IPS DF 6.9 (cell line): ENCODE data around the gene CREG2.
A peak's percentile ranks its signal among the peaks of the same experiment; 100 is the strongest.

Source experiments
- DNase-seq: peaks from one replicate; pipeline ENCODE4 v3.0.0-alpha.2; 2013; ENCODE audit warnings: low read depth, low spot score
- H3K27ac ChIP-seq: one replicate; pipeline ENCODE4 v1.5.1; 2013; ENCODE audit warnings: low read length, control low read depth
- H3K27me3 ChIP-seq: 2 replicates; pipeline ENCODE4 v1.6.1; 2013; ENCODE audit warnings: mild to moderate bottlenecking, low read length; ENCODE audit not compliant: control insufficient read depth, insufficient read depth
- H3K36me3 ChIP-seq: 2 replicates; pipeline ENCODE4 v1.6.1; 2013; ENCODE audit warnings: low read length; ENCODE audit not compliant: control insufficient read depth, insufficient read depth
- H3K4me1 ChIP-seq: 2 replicates; pipeline ENCODE4 v1.6.1; 2013; ENCODE audit warnings: low read length; ENCODE audit not compliant: control insufficient read depth, insufficient read depth
- H3K4me3 ChIP-seq: 2 replicates; pipeline ENCODE4 v1.5.1; 2013; ENCODE audit warnings: mild to moderate bottlenecking, low read length
- H3K9me3 ChIP-seq: 2 replicates; pipeline ENCODE4 v1.6.1; 2013; ENCODE audit warnings: low read length, inconsistent platforms; ENCODE audit not compliant: control insufficient read depth, insufficient read depth
- WGBS: extraction: QIAGEN DNeasy Blood & Tissue Kit; methylation state at CpG from one replicate; pipeline ENCODE4 v1.1.7; 2013; ENCODE audit warnings: mixed read lengths, missing lambda C conversion rate; ENCODE audit not compliant: insufficient read length, insufficient coverage; 5-methylcytosine and 5-hydroxymethylcytosine counted together

Gene CREG2, protein sequence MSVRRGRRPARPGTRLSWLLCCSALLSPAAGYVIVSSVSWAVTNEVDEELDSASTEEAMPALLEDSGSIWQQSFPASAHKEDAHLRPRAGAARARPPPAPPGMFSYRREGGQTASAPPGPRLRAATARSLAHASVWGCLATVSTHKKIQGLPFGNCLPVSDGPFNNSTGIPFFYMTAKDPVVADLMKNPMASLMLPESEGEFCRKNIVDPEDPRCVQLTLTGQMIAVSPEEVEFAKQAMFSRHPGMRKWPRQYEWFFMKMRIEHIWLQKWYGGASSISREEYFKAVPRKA

DNA sequence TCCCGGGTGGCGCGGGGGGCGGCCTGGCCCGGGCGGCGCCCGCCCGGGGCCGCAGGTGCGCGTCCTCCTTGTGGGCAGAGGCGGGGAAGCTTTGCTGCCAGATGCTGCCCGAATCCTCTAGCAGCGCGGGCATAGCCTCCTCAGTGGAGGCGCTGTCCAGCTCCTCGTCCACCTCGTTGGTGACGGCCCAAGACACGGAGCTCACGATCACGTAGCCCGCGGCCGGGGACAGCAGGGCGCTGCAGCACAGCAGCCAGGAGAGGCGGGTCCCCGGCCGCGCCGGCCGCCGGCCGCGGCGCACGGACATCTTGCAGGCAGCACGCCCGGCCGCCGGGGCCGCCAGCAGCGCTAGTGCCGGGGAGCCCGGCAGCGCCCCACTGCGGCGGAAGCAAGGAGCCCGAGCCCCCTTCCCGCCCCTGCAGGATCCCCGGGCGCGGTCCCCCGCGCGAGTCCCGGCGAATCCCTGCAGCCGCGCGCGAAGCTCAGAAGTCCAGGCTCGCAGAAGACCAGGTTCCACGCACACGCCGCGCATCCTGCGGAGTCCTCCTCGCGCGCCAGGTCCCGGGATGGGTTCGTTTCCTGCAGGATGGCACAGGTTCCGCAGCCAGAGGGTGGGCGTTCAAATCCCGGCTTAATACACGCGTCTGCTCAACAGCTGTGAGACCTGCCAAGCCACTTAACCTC lies at the start of gene CREG2:
Gene CREG2, minus strand, starts transcription at position 353 of the 684 bp plus-strand sequence. Its CDS starts 46 bp downstream, at position 307.
- Histone ChIP-seq H3K4me3 (peak within 1 kb of the TSS; percentile 87; the same call in 1 of the 2 replicates), H3K4me1 (no peaks in the 10 kb centered on the region; the same call in 1 of the 2 replicates), H3K9me3 (no peaks in the 10 kb centered on the region), H3K36me3 (no peaks in the 10 kb centered on the region; the same call in 1 of the 2 replicates), H3K27me3 (peaks cover 10% of the 10 kb centered on the region; the same call in 1 of the 2 replicates), H3K27ac (no peak within 1 kb of the TSS)
- DNase-seq, result no peak
- no CpG with 5 or more reads among the region's 79 CpGs for WGBS

DNA sequence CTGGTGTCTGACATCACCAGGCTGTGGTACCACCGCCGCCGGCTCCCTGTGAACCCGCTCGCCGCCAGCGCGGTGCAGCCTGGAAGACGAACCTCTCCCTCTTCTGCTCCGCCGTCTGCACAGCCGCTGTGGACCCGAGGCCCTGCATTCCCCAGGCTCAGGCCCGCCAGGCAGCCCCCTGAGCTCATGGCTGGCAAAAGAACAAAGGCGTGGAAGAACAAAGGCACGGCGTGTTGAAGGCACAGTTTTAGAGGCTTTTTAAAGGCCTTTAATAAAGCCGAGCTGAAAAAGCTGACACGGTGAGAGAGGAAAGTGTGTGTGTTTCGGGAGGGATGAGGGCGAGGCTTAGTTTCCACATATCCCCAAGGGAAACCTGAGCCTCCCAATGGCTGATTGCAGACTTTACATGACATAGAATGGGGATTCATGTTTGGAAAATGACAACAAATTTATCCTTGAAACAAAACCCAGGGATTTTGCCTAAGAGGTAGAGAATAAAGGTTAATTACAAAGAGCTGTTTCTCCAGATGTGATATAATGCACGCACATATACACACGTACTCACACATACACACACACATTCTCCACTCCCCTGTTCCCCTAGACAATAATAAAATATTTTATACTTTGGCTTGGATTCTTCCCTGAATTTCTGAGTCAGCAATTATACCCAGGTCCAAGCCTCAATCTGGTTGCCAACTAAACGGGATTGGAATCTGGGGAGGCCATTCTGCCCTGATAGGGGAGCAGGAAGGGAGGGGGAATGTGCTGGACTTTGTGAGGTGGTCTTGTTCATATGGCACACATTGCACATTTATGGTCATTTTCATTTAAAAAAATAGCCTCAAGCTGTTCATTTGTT lies 47.9 kb upstream of the CREG2 start:
- H3K4me3 ChIP-seq, result no peak overlapping the region
- H3K4me1 ChIP-seq, result no peaks in the 10 kb centered on the region; the same call in 1 of the 2 replicates
- H3K27ac ChIP-seq, result no peak overlapping the region
- no peaks in the 10 kb centered on the region for H3K27me3 ChIP-seq
- H3K36me3 ChIP-seq, result no peaks in the 10 kb centered on the region
- WGBS, result 100% methylated on average over 1 of the region's 24 CpGs
- DNase-seq, result no peak
- H3K9me3 ChIP-seq, result no peaks in the 10 kb centered on the region

DNA sequence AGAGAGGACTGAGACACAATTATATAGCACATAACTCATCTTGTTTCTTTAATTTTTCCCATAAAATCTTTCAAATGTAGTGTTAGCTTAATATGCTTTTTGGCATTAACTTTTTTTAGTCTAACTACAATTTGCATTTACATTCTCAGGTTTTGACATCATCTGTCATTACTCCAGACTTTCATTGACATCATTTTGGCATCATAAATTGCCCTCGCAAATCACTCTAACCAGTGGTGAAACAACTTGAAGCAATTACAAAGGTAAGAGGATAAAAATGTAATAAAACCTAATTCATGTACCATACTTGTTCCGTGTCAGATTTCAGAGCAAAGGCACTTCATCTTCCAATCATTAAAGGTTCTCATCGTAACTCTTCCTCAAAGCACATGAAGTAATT lies 46.2 kb upstream of the CREG2 start:
- WGBS, result no CpG with 5 or more reads among the region's 3 CpGs
- Histone ChIP-seq H3K36me3 (no peaks in the 10 kb centered on the region), H3K27me3 (no peaks in the 10 kb centered on the region), H3K9me3 (no peaks in the 10 kb centered on the region), H3K27ac (no peak overlapping the region), H3K4me3 (no peak overlapping the region), H3K4me1 (no peaks in the 10 kb centered on the region; the same call in 1 of the 2 replicates)
- no peak for DNase-seq

- no peaks in the 10 kb centered on the region for H3K9me3 ChIP-seq
- H3K4me3 ChIP-seq, result no peak overlapping the region
- H3K4me1 ChIP-seq, result no peaks in the 10 kb centered on the region; the same call in 1 of the 2 replicates
- H3K27me3 ChIP-seq, result no peaks in the 10 kb centered on the region
- no CpG with 5 or more reads among the region's 20 CpGs for WGBS
- no peak overlapping the region for H3K27ac ChIP-seq
- H3K36me3 ChIP-seq, result no peaks in the 10 kb centered on the region
- DNase-seq, result no peak
Measured at GRCh38 chr2:101432411-101433181, 45.3 kb upstream of the CREG2 start.

DNA sequence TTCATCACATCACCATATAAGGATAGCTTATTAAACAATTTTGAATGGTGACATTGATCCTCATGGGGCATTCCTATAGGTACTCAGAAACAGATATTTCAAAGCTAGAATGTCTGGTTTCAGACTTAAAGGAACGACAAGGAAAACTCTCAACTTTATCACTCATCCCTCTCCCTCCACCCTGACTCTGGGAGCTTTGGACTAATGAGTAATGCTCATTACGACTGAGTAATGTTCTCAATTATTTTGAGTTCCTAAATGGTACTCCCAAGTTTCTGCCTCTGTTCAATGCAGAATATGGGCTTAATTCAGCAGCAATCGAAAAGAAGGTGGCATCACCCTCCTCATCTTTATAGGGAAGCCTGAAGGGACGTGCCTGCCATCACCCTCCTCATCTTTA lies 44.2 kb upstream of the CREG2 start:
- Histone ChIP-seq H3K4me3 (no peak overlapping the region), H3K36me3 (no peaks in the 10 kb centered on the region), H3K4me1 (no peaks in the 10 kb centered on the region; the same call in 1 of the 2 replicates), H3K27ac (no peak overlapping the region), H3K27me3 (no peaks in the 10 kb centered on the region), H3K9me3 (no peaks in the 10 kb centered on the region)
- no CpG with 5 or more reads among the region's 4 CpGs for WGBS
- no peak for DNase-seq

GRCh38 chr2:101430156-101430555 lies 42.9 kb upstream of the CREG2 start:
- Histone ChIP-seq H3K4me1 (no peaks in the 10 kb centered on the region; the same call in 1 of the 2 replicates), H3K4me3 (no peak overlapping the region), H3K36me3 (no peaks in the 10 kb centered on the region), H3K27ac (no peak overlapping the region), H3K9me3 (no peaks in the 10 kb centered on the region), H3K27me3 (no peaks in the 10 kb centered on the region)
- no CpG with 5 or more reads among the region's 2 CpGs for WGBS
- no peak for DNase-seq

DNA sequence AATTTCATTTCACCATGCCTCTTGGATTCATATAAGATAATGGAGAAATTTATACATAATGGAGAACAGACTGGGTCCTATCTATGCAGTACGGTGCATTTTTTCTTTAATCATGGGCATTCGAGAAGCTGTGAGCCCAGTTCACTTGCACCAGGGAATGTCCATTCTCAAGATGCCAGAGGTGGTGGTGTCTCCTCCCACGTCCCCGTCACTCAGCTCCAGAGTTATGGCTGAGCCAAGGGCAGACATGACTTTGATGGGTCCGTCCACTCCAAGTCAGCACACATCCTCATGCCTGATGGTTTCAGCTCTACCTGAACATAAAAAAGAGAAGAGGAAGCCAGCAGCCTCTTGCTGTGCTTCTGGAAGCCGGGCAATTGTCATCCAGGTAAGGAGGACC lies 42.1 kb upstream of the CREG2 start:
- WGBS, result no CpG with 5 or more reads among the region's 6 CpGs
- Histone ChIP-seq H3K27me3 (no peaks in the 10 kb centered on the region), H3K4me3 (no peak overlapping the region), H3K27ac (no peak overlapping the region), H3K4me1 (no peaks in the 10 kb centered on the region), H3K9me3 (no peaks in the 10 kb centered on the region), H3K36me3 (no peaks in the 10 kb centered on the region)
- DNase-seq, result no peak

DNA sequence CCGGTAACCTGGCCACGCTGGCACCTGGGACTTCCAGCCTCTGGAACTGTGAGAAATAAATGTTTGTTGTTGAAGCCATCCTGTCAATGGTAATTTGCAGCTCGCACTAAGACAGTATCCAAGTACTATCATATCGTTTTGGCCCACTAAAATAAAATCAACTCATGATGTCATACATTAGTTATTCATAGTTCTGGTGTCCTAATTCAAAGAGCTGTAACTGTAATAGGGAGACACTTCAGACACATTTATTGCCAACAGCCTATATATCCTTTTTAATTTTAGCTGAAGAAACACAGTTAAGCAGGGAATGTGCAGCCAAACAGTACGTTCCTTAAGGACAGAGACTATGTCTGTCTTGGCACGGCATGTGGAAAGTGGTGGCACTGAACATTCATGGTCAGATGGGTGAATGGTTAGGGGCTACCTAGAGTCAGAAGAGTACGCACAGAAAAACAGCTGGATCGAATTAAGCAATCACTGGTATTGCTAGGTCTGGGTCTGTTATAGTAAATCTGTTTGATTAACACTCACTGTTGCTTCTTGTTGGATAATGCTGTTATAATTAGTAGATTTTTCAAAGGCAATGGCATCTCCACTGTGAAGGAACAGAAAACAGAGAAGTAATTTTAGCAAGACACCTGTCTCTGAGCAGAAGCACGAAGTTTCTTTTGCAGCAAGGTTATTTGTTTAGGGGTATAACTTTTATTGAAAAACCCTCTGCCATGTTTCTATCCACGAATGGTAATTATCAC lies 41.3 kb upstream of the CREG2 start:
- Histone ChIP-seq H3K4me1 (no peaks in the 10 kb centered on the region), H3K27me3 (no peaks in the 10 kb centered on the region), H3K27ac (no peak overlapping the region), H3K36me3 (no peaks in the 10 kb centered on the region), H3K4me3 (no peak overlapping the region), H3K9me3 (no peaks in the 10 kb centered on the region)
- no peak for DNase-seq
- no CpG with 5 or more reads among the region's 10 CpGs for WGBS

- no peaks in the 10 kb centered on the region for H3K4me1 ChIP-seq
- WGBS, result no CpG with 5 or more reads among the region's 13 CpGs
- H3K4me3 ChIP-seq, result no peak overlapping the region
- H3K9me3 ChIP-seq, result no peaks in the 10 kb centered on the region
- H3K27me3 ChIP-seq, result no peaks in the 10 kb centered on the region
- no peaks in the 10 kb centered on the region for H3K36me3 ChIP-seq
- DNase-seq, result no peak
- no peak overlapping the region for H3K27ac ChIP-seq
Measured at GRCh38 chr2:101427743-101428142, 40.4 kb upstream of the CREG2 start.
